Vagina (tissue), 2 donors: Measurements from ENCODE around the gene MTRFR.

Source experiments
- POLR2A ChIP-seq, 2 donors: fragments of 450-650 bp; IDR thresholded peaks; one replicate each; pipeline ENCODE4 v1.6.1; 2017; ENCODE audit warnings: antibody characterized with exemption in 2 of 2, mild to moderate bottlenecking in 2 of 2, moderate library complexity in 2 of 2
- POLR2AphosphoS5 ChIP-seq, 2 donors: sonication (generic); formaldehyde crosslinking; IDR thresholded peaks; one replicate each; pipeline ENCODE4 v1.9.0; 2017; ENCODE audit warnings: antibody characterized with exemption in 2 of 2, mild to moderate bottlenecking in 2 of 2, low read depth in 1 of 2; ENCODE audit not compliant: insufficient read depth in 1 of 2
- TF ChIP-seq, protein P1 (sequence below), 3 experiments: fragments of 450-650 bp in 2 of 3; fragments of 200-600 bp in 1 of 3; sonication (generic) in 1 of 3; IDR thresholded peaks; one replicate each; pipeline ENCODE4 v1.5.1; 2017 to 2019; ENCODE audit warnings: antibody characterized with exemption in 3 of 3, mild to moderate bottlenecking in 2 of 3, moderate library complexity in 2 of 3

DNA sequence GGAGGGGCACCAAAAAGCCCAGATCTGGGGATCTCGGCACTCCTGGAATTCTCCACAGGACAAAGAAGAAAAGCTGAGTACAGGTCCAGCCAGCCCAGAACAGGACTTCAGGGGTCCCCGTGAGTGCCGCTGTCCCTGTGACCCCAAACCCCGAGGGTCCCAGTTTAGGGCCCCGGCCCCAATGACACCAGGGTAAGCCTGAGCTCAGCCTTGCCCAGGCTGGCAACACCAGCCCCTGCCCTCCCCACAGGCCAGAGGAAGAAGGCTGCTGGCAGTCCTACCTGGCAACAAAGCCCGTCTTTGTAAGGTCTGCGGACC lies 36.6 kb downstream of the MTRFR start:
- no peak for TF ChIP-seq POLR2AphosphoS5 (IDR thresholded peaks at IDR 0.05; ENCODE audit: insufficient read depth in 1 of 2, low read depth in 1 of 2)
- TF ChIP-seq, protein P1, sequence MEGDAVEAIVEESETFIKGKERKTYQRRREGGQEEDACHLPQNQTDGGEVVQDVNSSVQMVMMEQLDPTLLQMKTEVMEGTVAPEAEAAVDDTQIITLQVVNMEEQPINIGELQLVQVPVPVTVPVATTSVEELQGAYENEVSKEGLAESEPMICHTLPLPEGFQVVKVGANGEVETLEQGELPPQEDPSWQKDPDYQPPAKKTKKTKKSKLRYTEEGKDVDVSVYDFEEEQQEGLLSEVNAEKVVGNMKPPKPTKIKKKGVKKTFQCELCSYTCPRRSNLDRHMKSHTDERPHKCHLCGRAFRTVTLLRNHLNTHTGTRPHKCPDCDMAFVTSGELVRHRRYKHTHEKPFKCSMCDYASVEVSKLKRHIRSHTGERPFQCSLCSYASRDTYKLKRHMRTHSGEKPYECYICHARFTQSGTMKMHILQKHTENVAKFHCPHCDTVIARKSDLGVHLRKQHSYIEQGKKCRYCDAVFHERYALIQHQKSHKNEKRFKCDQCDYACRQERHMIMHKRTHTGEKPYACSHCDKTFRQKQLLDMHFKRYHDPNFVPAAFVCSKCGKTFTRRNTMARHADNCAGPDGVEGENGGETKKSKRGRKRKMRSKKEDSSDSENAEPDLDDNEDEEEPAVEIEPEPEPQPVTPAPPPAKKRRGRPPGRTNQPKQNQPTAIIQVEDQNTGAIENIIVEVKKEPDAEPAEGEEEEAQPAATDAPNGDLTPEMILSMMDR (IDR thresholded peaks at IDR 0.05), result no peak
- no peak for TF ChIP-seq POLR2A (IDR thresholded peaks at IDR 0.05)
